ENCODE measurements around the gene CTIF.

The CTIF gene

GRCh38 chr18:48782381-48782861 lies 243.6 kb downstream of the CTIF start:
- no peak for DNase-seq (ENCODE audit: low read depth in 2 of 2, low spot score in 1 of 2)

- DNase-seq (ENCODE audit: low read depth in 2 of 2, low spot score in 1 of 2), result no peak
These were observed 245.0 kb downstream of the CTIF start for GRCh38 chr18:48783616-48784520.

GRCh38 chr18:48784656-48785055 lies 245.8 kb downstream of the CTIF start:
- DNase-seq (ENCODE audit: low read depth in 2 of 2, low spot score in 1 of 2), result no peak

GRCh38 chr18:48785091-48785614 lies 246.3 kb downstream of the CTIF start:
- no peak for DNase-seq (ENCODE audit: low read depth in 2 of 2, low spot score in 1 of 2)

- DNase-seq (ENCODE audit: low read depth in 2 of 2, low spot score in 1 of 2), result no peak
These were observed 247.1 kb downstream of the CTIF start for GRCh38 chr18:48785736-48786454.

- DNase-seq (ENCODE audit: low read depth in 2 of 2, low spot score in 1 of 2), result no peak
These were observed 247.8 kb downstream of the CTIF start for GRCh38 chr18:48786455-48787202.

GRCh38 chr18:48787203-48788151 lies 248.6 kb downstream of the CTIF start:
- no peak for DNase-seq (ENCODE audit: low read depth in 2 of 2, low spot score in 1 of 2)

GRCh38 chr18:48788373-48788772 lies 249.5 kb downstream of the CTIF start:
- DNase-seq (ENCODE audit: low read depth in 2 of 2, low spot score in 1 of 2), result no peak

GRCh38 chr18:48789259-48789812 lies 250.5 kb downstream of the CTIF start:
- no peak for DNase-seq (ENCODE audit: low read depth in 2 of 2, low spot score in 1 of 2)

GRCh38 chr18:48790226-48790863 lies 251.5 kb downstream of the CTIF start:
- DNase-seq (ENCODE audit: low read depth in 2 of 2, low spot score in 1 of 2), result no peak

- no peak for DNase-seq (ENCODE audit: low read depth in 2 of 2, low spot score in 1 of 2)
These were observed 252.2 kb downstream of the CTIF start for GRCh38 chr18:48790869-48791635.

- no peak for DNase-seq (ENCODE audit: low read depth in 2 of 2, low spot score in 1 of 2)
These were observed 252.8 kb downstream of the CTIF start for GRCh38 chr18:48791636-48792105.

GRCh38 chr18:48792141-48792540 lies 253.3 kb downstream of the CTIF start:
- no peak for DNase-seq (ENCODE audit: low read depth in 2 of 2, low spot score in 1 of 2)

GRCh38 chr18:48792611-48793380 lies 254.0 kb downstream of the CTIF start:
- DNase-seq (ENCODE audit: low read depth in 2 of 2, low spot score in 1 of 2), result no peak

GRCh38 chr18:48794251-48794970 lies 255.6 kb downstream of the CTIF start:
- no peak for DNase-seq (ENCODE audit: low read depth in 2 of 2, low spot score in 1 of 2)

- no peak for DNase-seq (ENCODE audit: low read depth in 2 of 2, low spot score in 1 of 2)
These were observed 256.9 kb downstream of the CTIF start for GRCh38 chr18:48795696-48796095.

All from stimulated activated CD8-positive, alpha-beta memory T cell treated with anti-CD3 and anti-CD28 coated beads, Interleukin-4, amount 100 ng/mL, for 1 hour (primary cell).